Measurements from ENCODE around the gene PREP. TPM values are rescaled to one million over a fixed set of nuclear protein-coding genes. Genes with fewer than 3 reads are reported as not detected.

The PREP gene
- total and polyA plus RNA-seq, 12 donors, result 11.7 to 37.1 (median 17.7) TPM

DNA sequence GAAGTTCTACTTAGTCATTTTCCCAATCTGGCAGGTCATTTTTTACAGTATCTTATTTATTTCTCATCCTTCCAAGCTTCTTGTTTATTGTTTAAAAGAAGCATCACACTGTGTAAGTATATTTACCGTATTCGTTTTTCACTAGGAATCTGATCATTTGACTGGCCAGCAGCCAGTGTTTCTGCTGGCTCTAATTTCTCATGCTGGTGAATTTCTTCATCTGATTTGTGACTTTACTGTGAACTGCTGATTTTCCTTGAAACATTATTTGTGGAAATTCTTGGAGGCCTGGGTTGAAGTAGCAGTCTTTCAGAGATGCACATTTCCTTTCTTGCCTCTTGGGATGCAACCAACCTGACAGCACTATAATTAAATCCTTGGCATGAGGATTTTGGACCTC, 65.9 kb downstream of the PREP start:
- intact Hi-C loops (cut with DNase I), result no loop called here
- WGBS, 4 donors, result 79 to 94% (median 88%) methylated on average over 2 of the region's 2 CpGs
- Histone ChIP-seq H3K27me3 (no peaks in the 10 kb centered on the region), H3K4me3 (no peak overlapping the region), H3K27ac (no peak overlapping the region), H3K4me1 (replicated peaks in 1 of 2) (no peaks in the 10 kb centered on the region), H3K9me3 (replicated peaks in 1 of 3) (no peaks in the 10 kb centered on the region), H3K36me3 (replicated peaks in 1 of 2) (no peaks in the 10 kb centered on the region)
- no peak for DNase-seq
- TF ChIP-seq, protein P1, sequence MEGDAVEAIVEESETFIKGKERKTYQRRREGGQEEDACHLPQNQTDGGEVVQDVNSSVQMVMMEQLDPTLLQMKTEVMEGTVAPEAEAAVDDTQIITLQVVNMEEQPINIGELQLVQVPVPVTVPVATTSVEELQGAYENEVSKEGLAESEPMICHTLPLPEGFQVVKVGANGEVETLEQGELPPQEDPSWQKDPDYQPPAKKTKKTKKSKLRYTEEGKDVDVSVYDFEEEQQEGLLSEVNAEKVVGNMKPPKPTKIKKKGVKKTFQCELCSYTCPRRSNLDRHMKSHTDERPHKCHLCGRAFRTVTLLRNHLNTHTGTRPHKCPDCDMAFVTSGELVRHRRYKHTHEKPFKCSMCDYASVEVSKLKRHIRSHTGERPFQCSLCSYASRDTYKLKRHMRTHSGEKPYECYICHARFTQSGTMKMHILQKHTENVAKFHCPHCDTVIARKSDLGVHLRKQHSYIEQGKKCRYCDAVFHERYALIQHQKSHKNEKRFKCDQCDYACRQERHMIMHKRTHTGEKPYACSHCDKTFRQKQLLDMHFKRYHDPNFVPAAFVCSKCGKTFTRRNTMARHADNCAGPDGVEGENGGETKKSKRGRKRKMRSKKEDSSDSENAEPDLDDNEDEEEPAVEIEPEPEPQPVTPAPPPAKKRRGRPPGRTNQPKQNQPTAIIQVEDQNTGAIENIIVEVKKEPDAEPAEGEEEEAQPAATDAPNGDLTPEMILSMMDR (IDR thresholded peaks at IDR 0.05), result no peak
- no peak for TF ChIP-seq POLR2A (IDR thresholded peaks at IDR 0.05)

DNA sequence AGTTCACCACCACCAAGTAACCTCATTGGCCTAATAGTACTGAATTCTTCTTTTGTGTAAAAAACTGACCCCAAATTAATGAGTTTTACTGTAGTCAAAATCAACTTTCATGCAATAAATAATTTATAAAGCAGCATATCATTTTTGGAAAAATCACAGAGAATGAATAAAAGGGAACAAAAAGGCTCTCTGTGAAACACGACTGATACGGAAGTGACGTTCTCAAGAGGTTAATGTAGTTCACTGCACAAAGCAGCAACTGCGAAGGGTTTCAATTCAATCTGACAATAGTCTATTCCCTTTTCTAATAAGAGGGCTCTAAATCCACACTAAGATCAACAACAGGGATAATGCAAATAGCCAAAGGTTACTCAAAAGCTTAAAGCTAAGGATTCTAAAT, 70.3 kb downstream of the PREP start:
- Histone ChIP-seq H3K9me3 (replicated peaks in 1 of 3) (no peaks in the 10 kb centered on the region), H3K36me3 (replicated peaks in 1 of 2) (peaks cover 0 to 3% of the 10 kb centered on the region in 2 donors), H3K27me3 (no peaks in the 10 kb centered on the region), H3K27ac (no peak overlapping the region), H3K4me3 (no peak overlapping the region), H3K4me1 (replicated peaks in 1 of 2) (peaks cover 0 to 1% of the 10 kb centered on the region in 2 donors)
- intact Hi-C loops (cut with DNase I), result no loop called here
- TF ChIP-seq, protein P1 (IDR thresholded peaks at IDR 0.05), result no peak
- TF ChIP-seq POLR2A (IDR thresholded peaks at IDR 0.05), result no peak
- WGBS, 4 donors, result 94 to 99% (median 96%) methylated on average over 4 of the region's 4 CpGs
- no peak for DNase-seq

DNA sequence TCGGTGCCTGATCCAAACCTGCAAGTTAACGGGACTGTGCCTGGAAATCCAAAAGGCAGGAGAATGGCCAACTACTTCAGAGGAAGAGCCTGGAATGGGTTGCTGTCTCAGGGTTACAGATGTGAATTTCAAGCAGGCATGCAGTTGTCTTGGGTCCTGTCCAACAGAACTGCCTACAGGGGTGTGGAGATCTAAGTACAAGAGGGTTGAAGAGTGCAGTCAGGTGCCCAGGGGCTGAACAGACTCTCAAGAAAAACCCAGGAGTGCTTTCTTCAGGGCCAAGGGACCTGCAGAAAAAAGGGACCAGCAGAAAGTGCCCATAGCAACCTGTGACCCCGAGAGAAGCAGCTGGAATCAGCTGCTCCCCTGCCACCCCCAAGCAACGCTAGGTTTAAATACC, 71.0 kb downstream of the PREP start:
- Histone ChIP-seq H3K36me3 (replicated peaks in 1 of 2) (peaks cover 0 to 3% of the 10 kb centered on the region in 2 donors), H3K9me3 (replicated peaks in 1 of 3) (no peaks in the 10 kb centered on the region), H3K27me3 (no peaks in the 10 kb centered on the region), H3K27ac (no peak overlapping the region), H3K4me1 (replicated peaks in 1 of 2) (peaks cover 0 to 6% of the 10 kb centered on the region in 2 donors), H3K4me3 (no peak overlapping the region)
- no peak for DNase-seq
- WGBS, 4 donors, result 89 to 98% (median 96%) methylated on average over 3 to 4 of the region's 4 CpGs
- TF ChIP-seq, protein P1 (IDR thresholded peaks at IDR 0.05), result no peak
- no peak for TF ChIP-seq POLR2A (IDR thresholded peaks at IDR 0.05)
- intact Hi-C loops (cut with DNase I), result no loop called here

DNA sequence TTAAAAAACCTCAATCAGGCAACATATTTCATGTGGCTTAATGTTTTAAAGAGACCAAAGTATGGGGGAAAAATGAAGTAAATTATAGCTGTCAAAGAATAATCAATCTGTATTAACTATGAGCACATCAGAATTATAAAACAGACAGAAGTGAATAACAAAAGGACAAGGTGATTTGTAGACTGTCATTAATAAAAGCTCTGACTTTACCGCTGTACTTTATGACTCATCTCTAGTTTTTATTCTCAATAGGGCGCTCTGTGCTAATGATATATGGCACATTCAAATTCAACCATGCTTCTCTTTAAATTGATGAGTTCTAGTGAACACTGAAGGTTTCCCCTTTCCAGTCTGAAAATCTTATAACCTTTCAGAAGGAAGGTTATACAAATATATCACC, 72.0 kb downstream of the PREP start:
- TF ChIP-seq POLR2A (IDR thresholded peaks at IDR 0.05), result no peak
- TF ChIP-seq, protein P1 (IDR thresholded peaks at IDR 0.05), result no peak
- Histone ChIP-seq H3K4me1 (replicated peaks in 1 of 2) (peaks cover 0 to 6% of the 10 kb centered on the region in 2 donors), H3K4me3 (no peak overlapping the region), H3K27me3 (no peaks in the 10 kb centered on the region), H3K36me3 (replicated peaks in 1 of 2) (peaks cover 0 to 3% of the 10 kb centered on the region in 2 donors), H3K27ac (no peak overlapping the region), H3K9me3 (replicated peaks in 1 of 3) (no peaks in the 10 kb centered on the region)
- intact Hi-C loops (cut with DNase I), result no loop called here
- no peak for DNase-seq
- WGBS, 4 donors, result 71 to 79% (median 77%) methylated on average over 2 of the region's 2 CpGs
